ENCODE results near the gene CPNE7. TPM values are rescaled to one million over a fixed set of nuclear protein-coding genes. Genes with fewer than 3 reads are reported as not detected.
A peak's percentile ranks its signal among the peaks of the same experiment; 100 is the strongest.

The CPNE7 gene
- total and polyA plus RNA-seq, 7 experiments from 2014 or later: 0.39 to 5.2 TPM; not detected in 5

DNA sequence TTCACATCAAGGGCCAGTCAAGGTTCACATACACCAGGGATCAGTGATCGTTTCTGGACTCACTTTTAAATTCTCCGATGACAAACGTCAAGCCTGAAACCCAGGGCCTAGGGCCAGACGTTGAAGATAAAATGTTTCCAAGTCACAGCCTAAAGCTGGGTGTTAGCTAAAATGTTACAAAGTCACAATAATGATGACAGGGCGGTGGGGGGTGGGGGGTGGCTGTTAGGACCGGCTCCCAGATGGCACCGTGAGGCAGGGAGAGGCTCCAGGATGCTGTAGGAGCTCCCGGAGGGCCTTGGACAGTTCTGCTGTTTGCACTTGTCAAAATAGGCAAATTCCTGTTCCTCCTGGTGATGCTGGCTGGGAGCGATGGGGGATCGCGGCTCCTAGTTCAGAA lies 31.4 kb upstream of the CPNE7 start:
- H3K27ac ChIP-seq (ENCODE audit: low read depth, low read length): no peak overlapping the region
- H3K27me3 ChIP-seq (ENCODE audit: control insufficient read depth in 2 of 2, insufficient read depth in 2 of 2, low read length in 2 of 2): no peaks in the 10 kb centered on the region
- CTCF ChIA-PET: no interaction called here
- Mint-ChIP-seq H3K27ac (no peak overlapping the region), H3K9me3 (no peaks in the 10 kb centered on the region), H3K4me1 (peaks cover 6 to 16% (median 12%) of the 10 kb centered on the region in 7 donors), H3K27me3 (no peaks in the 10 kb centered on the region), H3K4me3 (no peak overlapping the region), H3K36me3 (peaks cover 0 to 21% (median 4%) of the 10 kb centered on the region in 5 donors)
- POLR2A ChIA-PET: no interaction called here
- H3K36me3 ChIP-seq (ENCODE audit: control insufficient read depth in 2 of 3, insufficient read depth in 3 of 3, low read length in 3 of 3): peaks cover 0 to 52% (median 7%) of the 10 kb centered on the region in 3 experiments
- no peak for DNase-seq
- peaks cover 0 to 8% of the 10 kb centered on the region in 2 donors for H3K4me1 ChIP-seq (ENCODE audit: control insufficient read depth in 2 of 2, insufficient read depth in 2 of 2, low read length in 2 of 2)
- H3K4me3 ChIP-seq (ENCODE audit: low read length): no peak overlapping the region
- intact Hi-C loops (cut with micrococcal nuclease): no loop called here
- no peak for ATAC-seq
- H3K9me3 ChIP-seq (ENCODE audit: control insufficient read depth in 2 of 3, low read length in 3 of 3): no peaks in the 10 kb centered on the region

DNA sequence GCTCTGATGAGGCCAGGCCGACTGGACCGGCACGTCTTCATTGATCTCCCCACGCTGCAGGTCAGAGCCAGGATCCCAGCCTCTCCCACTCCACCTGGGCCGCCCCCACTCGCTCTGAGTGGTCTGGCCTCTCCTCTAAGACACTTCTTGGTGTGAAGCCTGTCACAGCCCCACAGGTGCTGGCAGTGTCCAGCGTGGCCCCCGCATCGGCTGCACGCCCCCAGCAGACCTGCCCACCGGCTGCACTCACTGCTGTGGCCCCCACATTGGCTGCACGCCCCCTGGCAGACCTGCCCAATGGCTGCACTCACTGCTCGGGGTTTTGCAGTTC lies 30.9 kb upstream of the CPNE7 start:
- H3K4me1 ChIP-seq (ENCODE audit: control insufficient read depth in 2 of 2, insufficient read depth in 2 of 2, low read length in 2 of 2): peaks cover 0 to 13% of the 10 kb centered on the region in 2 donors
- Mint-ChIP-seq H3K27me3 (no peaks in the 10 kb centered on the region), H3K9me3 (no peaks in the 10 kb centered on the region), H3K4me3 (no peak overlapping the region), H3K4me1 (peaks cover 12 to 21% (median 18%) of the 10 kb centered on the region in 7 donors), H3K36me3 (peaks cover 0 to 24% (median 10%) of the 10 kb centered on the region in 5 donors), H3K27ac (peak overlapping the region in 1 of 9 donors; percentile 54)
- no peaks in the 10 kb centered on the region for H3K9me3 ChIP-seq (ENCODE audit: control insufficient read depth in 2 of 3, low read length in 3 of 3)
- no peaks in the 10 kb centered on the region for H3K27me3 ChIP-seq (ENCODE audit: control insufficient read depth in 2 of 2, insufficient read depth in 2 of 2, low read length in 2 of 2)
- CTCF ChIA-PET: no interaction called here
- no peak overlapping the region for H3K27ac ChIP-seq (ENCODE audit: low read depth, low read length)
- DNase-seq (no peak), ATAC-seq (no peak)
- peaks cover 0 to 52% (median 7%) of the 10 kb centered on the region in 3 experiments for H3K36me3 ChIP-seq (ENCODE audit: control insufficient read depth in 2 of 3, insufficient read depth in 3 of 3, low read length in 3 of 3)
- H3K4me3 ChIP-seq (ENCODE audit: low read length): no peak overlapping the region
- POLR2A ChIA-PET: interaction anchor here (0.8 kb wide), 1 partner anchor 9 kb away, joined by 3 read pairs; no protein-coding TSS in a partner anchor
- intact Hi-C loops (cut with micrococcal nuclease): no loop called here

DNA sequence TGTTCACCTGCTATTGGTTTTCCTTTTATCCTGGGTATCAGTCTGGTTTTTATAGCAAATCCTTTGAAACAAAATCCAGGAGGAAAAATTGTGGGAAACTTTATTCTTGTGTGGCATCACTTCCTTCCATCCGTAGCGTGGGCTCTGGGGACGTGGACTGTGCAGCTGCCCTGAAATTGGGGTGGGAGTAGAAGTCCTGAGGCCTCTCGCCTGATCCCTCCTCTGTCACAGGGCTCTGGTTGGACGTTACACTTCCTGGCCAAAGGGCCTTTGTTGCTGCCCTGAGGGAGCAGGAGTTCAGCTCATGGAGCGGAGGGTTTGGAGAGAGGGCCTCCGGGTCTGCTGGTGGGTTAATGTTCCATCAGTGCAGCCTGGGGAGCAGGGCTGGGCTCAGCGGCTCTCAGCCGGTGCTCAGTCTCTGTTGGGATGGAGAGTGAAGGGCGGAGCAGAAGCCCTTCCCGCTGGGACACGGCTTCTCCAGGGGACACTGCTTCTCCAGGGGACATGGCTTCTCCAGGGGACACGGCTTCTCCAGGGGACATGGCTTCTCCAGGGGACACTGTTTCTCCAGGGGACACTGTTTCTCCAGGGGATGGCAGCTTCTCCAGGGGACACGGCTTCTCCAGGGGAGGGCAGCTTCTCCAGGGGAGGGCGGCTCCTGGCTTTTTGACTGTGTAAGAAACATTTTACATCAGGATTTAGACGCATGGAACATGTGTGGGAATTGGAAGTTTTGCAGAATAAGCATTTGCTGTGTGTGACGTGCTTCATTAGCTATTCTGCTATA lies 30.3 kb upstream of the CPNE7 start:
- H3K4me3 Mint-ChIP-seq: no peak overlapping the region
- H3K27me3 Mint-ChIP-seq: no peaks in the 10 kb centered on the region
- H3K36me3 Mint-ChIP-seq: peaks cover 0 to 21% (median 9%) of the 10 kb centered on the region in 5 donors
- peaks cover 13 to 27% (median 19%) of the 10 kb centered on the region in 7 donors for H3K4me1 Mint-ChIP-seq
- DNase-seq (no peak), ATAC-seq (no peak)
- H3K4me3 ChIP-seq (ENCODE audit: low read length): no peak overlapping the region
- peak overlapping the region in 1 of 9 donors; percentile 54 for H3K27ac Mint-ChIP-seq
- peaks cover 0 to 19% of the 10 kb centered on the region in 2 donors for H3K4me1 ChIP-seq (ENCODE audit: control insufficient read depth in 2 of 2, insufficient read depth in 2 of 2, low read length in 2 of 2)
- intact Hi-C loops (cut with micrococcal nuclease): no loop called here
- no peaks in the 10 kb centered on the region for H3K9me3 ChIP-seq (ENCODE audit: control insufficient read depth in 2 of 3, low read length in 3 of 3)
- H3K27me3 ChIP-seq (ENCODE audit: control insufficient read depth in 2 of 2, insufficient read depth in 2 of 2, low read length in 2 of 2): no peaks in the 10 kb centered on the region
- POLR2A ChIA-PET: interaction anchor here (0.8 kb wide), 1 partner anchor 8 kb away, joined by 3 read pairs; no protein-coding TSS in a partner anchor
- H3K36me3 ChIP-seq (ENCODE audit: control insufficient read depth in 2 of 3, insufficient read depth in 3 of 3, low read length in 3 of 3): peaks cover 0 to 52% (median 7%) of the 10 kb centered on the region in 3 experiments
- no peaks in the 10 kb centered on the region for H3K9me3 Mint-ChIP-seq
- CTCF ChIA-PET: no interaction called here
- no peak overlapping the region for H3K27ac ChIP-seq (ENCODE audit: low read depth, low read length)

DNA sequence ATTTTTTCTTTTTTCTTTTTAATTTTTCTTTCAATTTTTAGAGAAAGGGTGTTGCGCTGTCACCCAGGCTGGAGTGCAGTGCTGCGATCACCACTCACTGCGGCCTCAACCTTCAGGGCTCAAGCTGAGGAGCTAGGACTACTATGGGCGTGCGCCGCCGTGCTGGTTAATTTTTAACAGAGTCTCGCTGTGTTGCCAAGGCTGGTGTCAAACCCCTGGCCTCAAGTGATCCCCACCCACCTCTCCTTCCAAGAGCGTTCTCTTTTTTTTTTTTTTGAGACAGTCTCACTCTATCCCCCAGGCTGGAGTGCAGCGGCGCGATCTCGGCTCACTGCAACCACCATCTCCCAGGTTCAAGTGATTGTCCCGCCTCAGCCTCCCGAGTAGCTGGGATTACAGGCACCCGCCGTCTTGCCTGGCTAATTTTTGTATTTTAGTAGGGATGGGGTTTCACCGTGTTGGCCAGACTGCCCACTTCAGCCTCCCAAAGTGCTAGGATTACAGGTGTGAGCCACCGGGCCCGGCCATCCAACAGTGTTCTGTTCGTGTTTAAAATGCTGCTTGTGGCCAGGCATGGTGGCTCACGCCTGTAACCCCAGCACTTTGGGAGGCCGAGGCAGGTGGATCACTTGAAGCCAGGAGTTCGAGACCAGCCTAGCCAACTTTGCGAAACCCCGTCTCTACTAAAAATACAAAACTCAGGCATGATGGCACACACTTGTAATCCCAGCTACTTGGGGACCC lies 29.6 kb upstream of the CPNE7 start:
- H3K9me3 Mint-ChIP-seq: no peaks in the 10 kb centered on the region
- H3K27me3 Mint-ChIP-seq: no peaks in the 10 kb centered on the region
- Histone ChIP-seq H3K27ac (ENCODE audit: low read depth, low read length) (no peak overlapping the region), H3K27me3 (ENCODE audit: control insufficient read depth in 2 of 2, insufficient read depth in 2 of 2, low read length in 2 of 2) (no peaks in the 10 kb centered on the region), H3K36me3 (ENCODE audit: control insufficient read depth in 2 of 3, insufficient read depth in 3 of 3, low read length in 3 of 3) (peaks cover 0 to 60% (median 8%) of the 10 kb centered on the region in 3 experiments), H3K4me3 (ENCODE audit: low read length) (no peak overlapping the region), H3K9me3 (ENCODE audit: control insufficient read depth in 2 of 3, low read length in 3 of 3) (no peaks in the 10 kb centered on the region), H3K4me1 (ENCODE audit: control insufficient read depth in 2 of 2, insufficient read depth in 2 of 2, low read length in 2 of 2) (peaks cover 0 to 19% of the 10 kb centered on the region in 2 donors)
- no peak for DNase-seq
- peaks cover under 1 to 21% (median 9%) of the 10 kb centered on the region in 5 donors for H3K36me3 Mint-ChIP-seq
- H3K4me3 Mint-ChIP-seq: no peak overlapping the region
- ChIA-PET POLR2A (no interaction called here), CTCF (no interaction called here)
- H3K27ac Mint-ChIP-seq: peak overlapping the region in 1 of 9 donors; percentile 46
- intact Hi-C loops (cut with micrococcal nuclease): no loop called here
- H3K4me1 Mint-ChIP-seq: peaks cover 13 to 32% (median 19%) of the 10 kb centered on the region in 7 donors
- no peak for ATAC-seq

DNA sequence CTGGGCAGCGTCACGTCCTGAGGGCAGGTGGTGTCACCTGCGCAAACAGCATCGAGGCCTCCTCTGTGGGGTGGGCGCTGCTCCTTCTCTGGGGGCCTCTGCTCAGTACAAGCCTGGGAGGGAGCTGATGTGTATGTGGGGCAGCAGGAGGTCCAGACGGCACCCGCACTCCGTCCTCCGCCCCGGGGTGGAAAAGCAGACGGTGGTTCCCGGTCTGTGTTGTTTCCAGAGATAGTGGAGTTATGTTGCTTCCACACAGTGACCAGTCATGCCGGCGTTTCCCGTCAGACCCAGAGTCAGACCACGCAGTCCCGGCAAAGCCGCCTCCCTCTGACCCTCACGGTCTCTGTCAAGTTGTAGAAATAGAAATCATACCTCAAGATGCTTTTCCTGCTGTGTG lies 28.8 kb upstream of the CPNE7 start:
- peaks cover 13 to 31% (median 19%) of the 10 kb centered on the region in 7 donors for H3K4me1 Mint-ChIP-seq
- intact Hi-C loops (cut with micrococcal nuclease): no loop called here
- Histone ChIP-seq H3K9me3 (ENCODE audit: control insufficient read depth in 2 of 3, low read length in 3 of 3) (no peaks in the 10 kb centered on the region), H3K4me3 (ENCODE audit: low read length) (no peak overlapping the region), H3K36me3 (ENCODE audit: control insufficient read depth in 2 of 3, insufficient read depth in 3 of 3, low read length in 3 of 3) (peaks cover 0 to 60% (median 11%) of the 10 kb centered on the region in 3 experiments), H3K27me3 (ENCODE audit: control insufficient read depth in 2 of 2, insufficient read depth in 2 of 2, low read length in 2 of 2) (no peaks in the 10 kb centered on the region), H3K4me1 (ENCODE audit: control insufficient read depth in 2 of 2, insufficient read depth in 2 of 2, low read length in 2 of 2) (peaks cover 0 to 19% of the 10 kb centered on the region in 2 donors), H3K27ac (ENCODE audit: low read depth, low read length) (no peak overlapping the region)
- H3K36me3 Mint-ChIP-seq: peaks cover 5 to 27% (median 9%) of the 10 kb centered on the region in 5 donors
- no peak for ATAC-seq
- no peaks in the 10 kb centered on the region for H3K27me3 Mint-ChIP-seq
- no peak for DNase-seq
- H3K27ac Mint-ChIP-seq: peak overlapping the region in 1 of 9 donors; percentile 72
- no peaks in the 10 kb centered on the region for H3K9me3 Mint-ChIP-seq
- CTCF ChIA-PET: no interaction called here
- POLR2A ChIA-PET: no interaction called here
- no peak overlapping the region for H3K4me3 Mint-ChIP-seq

DNA sequence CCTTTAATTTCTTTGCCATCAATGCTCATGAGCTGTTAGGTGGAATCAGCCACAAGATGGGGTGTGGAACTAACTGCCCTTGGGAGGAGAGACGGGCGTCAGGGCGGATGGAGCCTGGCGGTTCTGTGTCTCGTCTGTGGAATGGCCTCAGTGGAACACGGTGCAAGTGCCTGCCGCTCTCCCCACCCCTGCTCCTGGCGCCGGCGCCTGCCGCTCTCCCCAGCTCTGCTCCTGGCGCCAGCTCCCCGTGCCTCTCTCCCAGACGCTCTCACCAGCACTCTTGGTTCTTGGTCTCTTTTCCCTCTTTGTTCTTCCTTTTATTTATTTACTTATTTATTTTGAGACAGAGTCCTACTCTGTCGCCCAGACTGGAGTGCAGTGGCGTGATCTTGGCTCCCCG lies 28.3 kb upstream of the CPNE7 start:
- ChIA-PET POLR2A (no interaction called here), CTCF (no interaction called here)
- no peaks in the 10 kb centered on the region for H3K27me3 Mint-ChIP-seq
- Histone ChIP-seq H3K4me3 (ENCODE audit: low read length) (no peak overlapping the region), H3K27ac (ENCODE audit: low read depth, low read length) (no peak overlapping the region), H3K36me3 (ENCODE audit: control insufficient read depth in 2 of 3, insufficient read depth in 3 of 3, low read length in 3 of 3) (peaks cover 0 to 61% (median 11%) of the 10 kb centered on the region in 3 experiments), H3K27me3 (ENCODE audit: control insufficient read depth in 2 of 2, insufficient read depth in 2 of 2, low read length in 2 of 2) (no peaks in the 10 kb centered on the region), H3K4me1 (ENCODE audit: control insufficient read depth in 2 of 2, insufficient read depth in 2 of 2, low read length in 2 of 2) (peaks cover 0 to 19% of the 10 kb centered on the region in 2 donors), H3K9me3 (ENCODE audit: control insufficient read depth in 2 of 3, low read length in 3 of 3) (no peaks in the 10 kb centered on the region)
- intact Hi-C loops (cut with micrococcal nuclease): no loop called here
- no peak for ATAC-seq
- H3K27ac Mint-ChIP-seq: no peak overlapping the region
- no peak for DNase-seq
- no peaks in the 10 kb centered on the region for H3K9me3 Mint-ChIP-seq
- H3K4me1 Mint-ChIP-seq: peaks cover 13 to 31% (median 19%) of the 10 kb centered on the region in 7 donors
- peaks cover 5 to 27% (median 9%) of the 10 kb centered on the region in 5 donors for H3K36me3 Mint-ChIP-seq
- H3K4me3 Mint-ChIP-seq: no peak overlapping the region

Measured in naive thymus-derived CD4-positive, alpha-beta T cell (primary cell).